HTERT RPE-1 (cell line): ENCODE results near the gene CUL5.

Experiments
- in situ Hi-C: fragments of 300-500 bp; cut with MboI; formaldehyde crosslinking; loops from 4 replicates; pipeline ENCODE4 v1.14.3; 2020; ENCODE audit warnings: low sequenced_read_pairs

CUL5 gene

GRCh38 chr11:108008656-108009496 is at the start of gene CUL5:
Gene CUL5 (plus strand): TSS chr11:108008898. CDS start chr11:108009349, 451 bp downstream.
- in situ Hi-C loops: no loop called here

- in situ Hi-C loops: no loop called here
Measured at GRCh38 chr11:107961480-107961879, 47.2 kb upstream of the CUL5 start.

DNA sequence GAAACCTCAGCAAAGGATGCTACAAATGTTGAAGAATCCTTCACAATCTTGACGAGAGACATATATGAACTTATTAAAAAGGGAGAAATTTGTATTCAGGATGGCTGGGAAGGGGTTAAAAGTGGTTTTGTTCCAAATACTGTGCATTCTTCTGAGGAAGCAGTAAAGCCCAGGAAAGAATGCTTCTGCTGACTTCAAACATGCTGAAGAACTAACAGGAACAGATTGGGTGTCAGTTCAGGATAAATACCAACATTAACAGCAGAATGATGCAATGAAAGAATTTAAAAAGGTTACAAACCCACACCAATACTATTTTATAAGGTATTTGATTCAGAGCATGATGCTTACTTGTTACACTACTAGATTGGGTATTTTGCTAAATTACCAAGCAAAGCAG is 46.5 kb upstream of the CUL5 start:
- in situ Hi-C loops: no loop called here

- in situ Hi-C loops: no loop called here
Measured at GRCh38 chr11:107963091-107963490, 45.6 kb upstream of the CUL5 start.

DNA sequence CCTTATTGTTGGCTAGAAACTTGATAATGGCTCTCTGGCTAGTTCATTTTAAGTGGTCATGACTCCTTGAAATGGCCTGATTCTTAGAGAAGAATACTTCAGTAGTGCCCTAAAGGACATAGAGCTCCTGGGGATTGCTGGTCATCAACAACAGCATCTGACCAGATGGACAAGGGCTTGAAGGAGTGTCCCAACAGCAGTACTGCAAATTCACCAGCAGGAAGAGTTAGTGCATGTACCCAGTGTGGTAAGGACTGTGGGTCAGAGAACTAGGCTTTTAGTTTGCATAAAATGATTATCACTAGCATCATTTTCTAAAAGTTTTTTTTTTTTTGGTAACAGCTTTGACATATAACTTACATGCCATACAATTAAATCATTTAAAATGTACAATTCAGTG is 39.5 kb upstream of the CUL5 start:
- in situ Hi-C loops: no loop called here

- in situ Hi-C loops: no loop called here
Measured at GRCh38 chr11:107970049-107970448, 38.6 kb upstream of the CUL5 start.

- in situ Hi-C loops: no loop called here
Measured at GRCh38 chr11:107973641-107974040, 35.1 kb upstream of the CUL5 start.

- in situ Hi-C loops: no loop called here
Measured at GRCh38 chr11:107988397-107989158, 20.1 kb upstream of the CUL5 start.

DNA sequence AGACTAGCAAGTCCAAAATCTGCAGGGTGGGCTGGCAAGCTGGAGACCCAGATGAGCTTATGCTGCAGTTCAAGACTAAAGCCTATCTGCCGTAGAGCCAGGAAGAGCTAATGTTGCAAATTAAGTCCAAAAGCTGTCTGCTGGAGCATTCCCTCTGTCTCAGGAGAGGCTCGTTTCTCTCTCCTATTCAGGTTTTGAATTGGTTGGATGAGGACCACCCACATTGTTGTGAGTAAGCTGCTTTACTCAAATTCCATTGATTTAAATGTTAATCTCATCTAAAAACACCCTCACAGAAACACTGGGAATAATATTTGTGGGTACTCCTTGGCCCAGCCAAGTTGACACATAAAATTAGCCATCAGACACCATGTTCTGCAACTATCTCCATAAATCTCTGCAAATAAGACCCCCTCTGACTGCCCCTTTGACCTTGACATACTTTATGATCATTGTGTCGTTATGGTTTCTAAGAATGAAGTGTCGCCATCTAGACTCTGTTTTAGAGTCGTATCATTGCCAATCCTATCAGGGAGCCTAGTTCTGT is 16.8 kb upstream of the CUL5 start:
- in situ Hi-C loops: no loop called here

GRCh38 chr11:107996006-107996776 is 12.5 kb upstream of the CUL5 start:
- in situ Hi-C loops: no loop called here

- in situ Hi-C loops: no loop called here
Measured at GRCh38 chr11:107998761-107999160, 9.9 kb upstream of the CUL5 start.

- in situ Hi-C loops: no loop called here
Measured at GRCh38 chr11:107999759-108000455, 8.8 kb upstream of the CUL5 start.

GRCh38 chr11:108002476-108002875 is 6.2 kb upstream of the CUL5 start:
- in situ Hi-C loops: no loop called here

DNA sequence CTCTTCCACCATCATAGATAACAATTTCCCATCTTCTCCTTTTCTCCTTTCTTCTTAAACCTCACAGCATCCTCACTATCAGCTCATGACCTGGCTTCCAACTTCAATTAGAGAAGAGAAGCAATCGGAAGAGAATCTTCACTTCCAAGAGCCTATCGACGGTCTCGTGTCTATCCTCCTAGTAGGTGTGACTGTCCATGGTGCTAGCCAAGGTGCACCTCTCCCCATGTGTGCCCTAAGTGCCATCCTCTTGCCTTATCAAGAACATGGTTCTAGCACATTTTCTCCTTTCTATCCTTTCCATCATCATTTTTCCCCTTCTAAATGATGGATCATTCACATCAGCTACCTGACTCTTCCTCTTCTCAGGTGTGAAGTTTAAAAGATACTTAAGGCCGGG is 5.1 kb upstream of the CUL5 start:
- in situ Hi-C loops: no loop called here

- in situ Hi-C loops: no loop called here
Measured at GRCh38 chr11:108007819-108008218, 879 bp upstream of the CUL5 start.

- in situ Hi-C loops: no loop called here
Measured at GRCh38 chr11:108009497-108010370, 1.0 kb downstream of the CUL5 start.

- in situ Hi-C loops: no loop called here
Measured at GRCh38 chr11:108012139-108012725, 3.5 kb downstream of the CUL5 start.

GRCh38 chr11:108016647-108017046 is 7.9 kb downstream of the CUL5 start:
- in situ Hi-C loops: no loop called here

GRCh38 chr11:108018708-108019107 is 10.0 kb downstream of the CUL5 start:
- in situ Hi-C loops: no loop called here
